Activated B cell treated with CpG ODN at 0.5 μM for 24 hours (primary cell): ENCODE measurements around the gene RPL11. TPM values are rescaled to one million over a fixed set of nuclear protein-coding genes. Genes with fewer than 3 reads are reported as not detected.
"Not testable (repeated sequence)": the region's sequence is repeated elsewhere in the genome, so short reads cannot be mapped to it uniquely, and the experiment has no call there.

Experiments used
- ATAC-seq: fragments of 200-7000 bp; cut with Tn5 transposase; one replicate; pipeline ENCODE4 v1.10.0; 2021; ENCODE audit warnings: low read depth, mild to moderate bottlenecking, moderate library complexity
- CTCF ChIA-PET: fragments of 350-600 bp; sonication (Branson Sonifier 250); formaldehyde crosslinking; loops from one replicate; lab custom pipeline; 2021; ENCODE audit warnings: antibody characterized with exemption; lab: Charles Lee
- POLR2A ChIA-PET: fragments of 350-600 bp; sonication (Branson Sonifier 250); formaldehyde crosslinking; loops from one replicate; lab custom pipeline; 2021; ENCODE audit warnings: antibody characterized with exemption; lab: Charles Lee
- DNase-seq: peaks from one replicate; pipeline ENCODE4 v3.0.0; 2022
- H3K27ac Mint-ChIP-seq: one replicate; pipeline ENCODE4 v1.8.0; 2020; ENCODE audit warnings: mixed read lengths
- H3K27me3 Mint-ChIP-seq: one replicate; pipeline ENCODE4 v1.8.0; 2021; ENCODE audit warnings: mixed read lengths
- H3K36me3 Mint-ChIP-seq: one replicate; pipeline ENCODE4 v1.8.0; 2021; ENCODE audit warnings: low read depth, mixed read lengths
- H3K4me1 Mint-ChIP-seq: one replicate; pipeline ENCODE4 v1.8.0; 2021; ENCODE audit warnings: mixed read lengths
- H3K4me3 Mint-ChIP-seq: one replicate; pipeline ENCODE4 v1.8.0; 2020; ENCODE audit warnings: mild to moderate bottlenecking, mixed read lengths
- H3K9me3 Mint-ChIP-seq: one replicate; pipeline ENCODE4 v1.8.0; 2020; ENCODE audit warnings: mixed read lengths
- CTCF ChIP-seq: fragments of 200-600 bp; IDR thresholded peaks from one replicate; pipeline ENCODE4 v1.8.0; 2022; ENCODE audit warnings: antibody characterized with exemption, mild to moderate bottlenecking
- intact Hi-C: fragments of 100-400 bp; cut with micrococcal nuclease; formaldehyde crosslinking; loops from one replicate; pipeline ENCODE4 v1.15.1; 2024
- total RNA-seq: library from RNA; stranded (reverse); gene quantifications from 2 replicates; pipeline ENCODE4 v1.2.3, GENCODE V29; 2022

RPL11 gene
- total RNA-seq, 1 donor from 2014 or later, result 1,956 TPM

GRCh38 chr1:23679815-23680214, 11.8 kb upstream of the RPL11 start:
- Mint-ChIP-seq H3K27ac (no peak overlapping the region), H3K36me3 (no peaks in the 10 kb centered on the region), H3K27me3 (peaks cover 8% of the 10 kb centered on the region), H3K4me1 (no peaks in the 10 kb centered on the region), H3K4me3 (no peak overlapping the region), H3K9me3 (no peaks in the 10 kb centered on the region)
- ChIA-PET CTCF (no interaction called here), POLR2A (interaction anchor here (0.8 kb wide), 1 partner anchor 18 kb away, joined by 3 read pairs; no protein-coding TSS in a partner anchor)
- DNase-seq, result no peak
- no peak for TF ChIP-seq CTCF
- ATAC-seq, result no peak
- intact Hi-C loops, result no loop called here

- H3K27me3 Mint-ChIP-seq, result peaks cover 6% of the 10 kb centered on the region
- CTCF ChIA-PET, result no interaction called here
- no peak for TF ChIP-seq CTCF
- no peak for ATAC-seq
- peaks cover 2% of the 10 kb centered on the region for H3K4me1 Mint-ChIP-seq
- intact Hi-C loops, result no loop called here
- no peak for DNase-seq
- no peaks in the 10 kb centered on the region for H3K9me3 Mint-ChIP-seq
- POLR2A ChIA-PET, result no interaction called here
- no peaks in the 10 kb centered on the region for H3K36me3 Mint-ChIP-seq
- H3K4me3 Mint-ChIP-seq, result no peak overlapping the region
- no peak overlapping the region for H3K27ac Mint-ChIP-seq
These were observed 8.7 kb upstream of the RPL11 start for GRCh38 chr1:23682946-23683345.

- POLR2A ChIA-PET, result no interaction called here
- DNase-seq (no peak), ATAC-seq (no peak)
- H3K4me1 Mint-ChIP-seq, result peaks cover 2% of the 10 kb centered on the region
- H3K27ac Mint-ChIP-seq, result no peak overlapping the region
- no peaks in the 10 kb centered on the region for H3K9me3 Mint-ChIP-seq
- TF ChIP-seq CTCF, result no peak
- no peak overlapping the region for H3K4me3 Mint-ChIP-seq
- H3K36me3 Mint-ChIP-seq, result no peaks in the 10 kb centered on the region
- intact Hi-C loops, result no loop called here
- H3K27me3 Mint-ChIP-seq, result peaks cover 6% of the 10 kb centered on the region
- CTCF ChIA-PET, result no interaction called here
These were observed 7.2 kb upstream of the RPL11 start for GRCh38 chr1:23684415-23684814.

GRCh38 chr1:23685197-23685596, 6.4 kb upstream of the RPL11 start:
- CTCF ChIA-PET, H3K36me3 Mint-ChIP-seq, H3K9me3 Mint-ChIP-seq, H3K27ac Mint-ChIP-seq, H3K4me1 Mint-ChIP-seq, H3K27me3 Mint-ChIP-seq, H3K4me3 Mint-ChIP-seq, intact Hi-C loops, ATAC-seq, DNase-seq: not testable (repeated sequence)
- POLR2A ChIA-PET, result interaction anchor here (0.6 kb wide), 1 partner anchor 93 kb away, joined by 4 read pairs; the partner anchor contains the start of gene PITHD1

- H3K9me3 Mint-ChIP-seq, DNase-seq, H3K4me1 Mint-ChIP-seq, H3K27ac Mint-ChIP-seq, ATAC-seq, H3K4me3 Mint-ChIP-seq, CTCF ChIA-PET, H3K27me3 Mint-ChIP-seq, intact Hi-C loops: not testable (repeated sequence)
- POLR2A ChIA-PET, result interaction anchor here (1.0 kb wide), 1 partner anchor 36 kb away, joined by 4 read pairs; no protein-coding TSS in a partner anchor
- H3K36me3 Mint-ChIP-seq, result peaks cover 10% of the 10 kb centered on the region
These were observed 3.9 kb upstream of the RPL11 start for GRCh38 chr1:23687680-23688079.

GRCh38 chr1:23688281-23688680, 3.3 kb upstream of the RPL11 start:
- H3K27ac Mint-ChIP-seq, CTCF ChIA-PET, ATAC-seq, intact Hi-C loops, DNase-seq, H3K27me3 Mint-ChIP-seq, H3K9me3 Mint-ChIP-seq, H3K4me3 Mint-ChIP-seq: not testable (repeated sequence)
- peaks cover 16% of the 10 kb centered on the region for H3K36me3 Mint-ChIP-seq
- H3K4me1 Mint-ChIP-seq, result peaks cover 14% of the 10 kb centered on the region
- POLR2A ChIA-PET, result interaction anchor here (0.7 kb wide), 1 partner anchor 60 kb away, joined by 3 read pairs; no protein-coding TSS in a partner anchor
